HG02588 (cell line): Measurements from ENCODE around the gene TOR1AIP2.
A peak's percentile ranks its signal among the peaks of the same experiment; 100 is the strongest.

Experiments used
- ATAC-seq: cut with Tn5 transposase; IDR thresholded peaks from one replicate; pipeline ENCODE4 v1.9.1; 2021; ENCODE audit warnings: mild to moderate bottlenecking, moderate library complexity; ENCODE audit not compliant: unreplicated experiment

Gene TOR1AIP2

GRCh38 chr1:179877586-179878265 is at the start of gene TOR1AIP2:
TSS of gene TOR1AIP2 (minus strand) at chr1:179877803. CDS start at chr1:179852665, 25,138 bp downstream.
- peak; percentile 61 for ATAC-seq

GRCh38 chr1:179926850-179927205 is 49.2 kb upstream of the TOR1AIP2 start:
- no peak for ATAC-seq

- ATAC-seq, result no peak
Observed at GRCh38 chr1:179925922-179926849, 48.6 kb upstream of the TOR1AIP2 start.

- ATAC-seq, result no peak
Observed at GRCh38 chr1:179925302-179925701, 47.7 kb upstream of the TOR1AIP2 start.

GRCh38 chr1:179924268-179924667 is 46.7 kb upstream of the TOR1AIP2 start:
- ATAC-seq, result peak; percentile 59

GRCh38 chr1:179923029-179923428 is 45.4 kb upstream of the TOR1AIP2 start:
- ATAC-seq, result no peak

- no peak for ATAC-seq
Observed at GRCh38 chr1:179921981-179922872, 44.6 kb upstream of the TOR1AIP2 start.

GRCh38 chr1:179921472-179921871 is 43.9 kb upstream of the TOR1AIP2 start:
- ATAC-seq, result no peak

GRCh38 chr1:179917601-179918429 is 40.2 kb upstream of the TOR1AIP2 start:
- ATAC-seq, result no peak

- ATAC-seq, result no peak
Observed at GRCh38 chr1:179911812-179912211, 34.2 kb upstream of the TOR1AIP2 start.

- ATAC-seq, result no peak
Observed at GRCh38 chr1:179910934-179911333, 33.3 kb upstream of the TOR1AIP2 start.

GRCh38 chr1:179889589-179889988 is 12.0 kb upstream of the TOR1AIP2 start:
- no peak for ATAC-seq

GRCh38 chr1:179888071-179888470 is 10.5 kb upstream of the TOR1AIP2 start:
- no peak for ATAC-seq

GRCh38 chr1:179883745-179884138 is 6.1 kb upstream of the TOR1AIP2 start:
- ATAC-seq, result no peak

GRCh38 chr1:179883040-179883744 is 5.6 kb upstream of the TOR1AIP2 start:
- peak; percentile 13 for ATAC-seq

- peak; percentile 74 for ATAC-seq
Observed at GRCh38 chr1:179882253-179883039, 4.8 kb upstream of the TOR1AIP2 start, which contains the start of gene TOR1AIP1. TSS of gene TOR1AIP1 (plus strand) at chr1:179882285. CDS start at chr1:179882503, 218 bp downstream.

GRCh38 chr1:179881642-179882252 is 4.1 kb upstream of the TOR1AIP2 start:
- ATAC-seq, result peak; percentile 0

GRCh38 chr1:179879797-179880196 is 2.2 kb upstream of the TOR1AIP2 start:
- ATAC-seq, result no peak
